Measurements from ENCODE around the gene C11orf21.

GRCh38 chr11:2275334-2276279 is 26.1 kb downstream of the C11orf21 start:
- TF ChIP-seq, protein P1, sequence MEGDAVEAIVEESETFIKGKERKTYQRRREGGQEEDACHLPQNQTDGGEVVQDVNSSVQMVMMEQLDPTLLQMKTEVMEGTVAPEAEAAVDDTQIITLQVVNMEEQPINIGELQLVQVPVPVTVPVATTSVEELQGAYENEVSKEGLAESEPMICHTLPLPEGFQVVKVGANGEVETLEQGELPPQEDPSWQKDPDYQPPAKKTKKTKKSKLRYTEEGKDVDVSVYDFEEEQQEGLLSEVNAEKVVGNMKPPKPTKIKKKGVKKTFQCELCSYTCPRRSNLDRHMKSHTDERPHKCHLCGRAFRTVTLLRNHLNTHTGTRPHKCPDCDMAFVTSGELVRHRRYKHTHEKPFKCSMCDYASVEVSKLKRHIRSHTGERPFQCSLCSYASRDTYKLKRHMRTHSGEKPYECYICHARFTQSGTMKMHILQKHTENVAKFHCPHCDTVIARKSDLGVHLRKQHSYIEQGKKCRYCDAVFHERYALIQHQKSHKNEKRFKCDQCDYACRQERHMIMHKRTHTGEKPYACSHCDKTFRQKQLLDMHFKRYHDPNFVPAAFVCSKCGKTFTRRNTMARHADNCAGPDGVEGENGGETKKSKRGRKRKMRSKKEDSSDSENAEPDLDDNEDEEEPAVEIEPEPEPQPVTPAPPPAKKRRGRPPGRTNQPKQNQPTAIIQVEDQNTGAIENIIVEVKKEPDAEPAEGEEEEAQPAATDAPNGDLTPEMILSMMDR (IDR thresholded peaks at IDR 0.05) = no peak
- TF ChIP-seq POLR2A (IDR thresholded peaks at IDR 0.05) (no peak), POLR2AphosphoS5 (IDR thresholded peaks at IDR 0.05; ENCODE audit: insufficient read depth in 1 of 2, low read depth in 1 of 2) (no peak)

All from vagina (tissue), 2 donors.